ENCODE results near the gene SLC37A2.

The SLC37A2 gene

GRCh38 chr11:125071435-125071834 lies 8.3 kb downstream of the SLC37A2 start:
- Histone ChIP-seq H3K27me3 (peaks cover 0 to 27% of the 10 kb centered on the region in 2 donors), H3K4me3 (no peak overlapping the region), H3K9me3 (no peaks in the 10 kb centered on the region), H3K27ac (no peak overlapping the region), H3K36me3 (no peaks in the 10 kb centered on the region), H3K4me1 (peaks cover 0 to 6% (median 0%) of the 10 kb centered on the region in 4 donors)
- no peak for TF ChIP-seq CTCF (IDR thresholded peaks at IDR 0.05)
- intact Hi-C loops (cut with DNase I; ENCODE audit: low total_unique reads): no loop called here
- peak in 1 of 2 donors; percentile 55 for DNase-seq

GRCh38 chr11:125071846-125072217 lies 8.7 kb downstream of the SLC37A2 start:
- no peak for DNase-seq
- no peak for TF ChIP-seq CTCF (IDR thresholded peaks at IDR 0.05)
- no peak overlapping the region for H3K4me3 ChIP-seq
- H3K4me1 ChIP-seq: peaks cover 0 to 6% (median 0%) of the 10 kb centered on the region in 4 donors
- intact Hi-C loops (cut with DNase I; ENCODE audit: low total_unique reads): no loop called here
- peaks cover 0 to 26% of the 10 kb centered on the region in 2 donors for H3K27me3 ChIP-seq
- no peaks in the 10 kb centered on the region for H3K36me3 ChIP-seq
- no peaks in the 10 kb centered on the region for H3K9me3 ChIP-seq
- H3K27ac ChIP-seq: no peak overlapping the region

GRCh38 chr11:125072218-125072960 lies 9.3 kb downstream of the SLC37A2 start:
- DNase-seq: peak in 1 of 2 donors; percentile 51
- H3K27me3 ChIP-seq: peaks cover 0 to 23% of the 10 kb centered on the region in 2 donors
- no peak overlapping the region for H3K4me3 ChIP-seq
- peaks cover 0 to 6% (median 0%) of the 10 kb centered on the region in 4 donors for H3K4me1 ChIP-seq
- TF ChIP-seq CTCF (IDR thresholded peaks at IDR 0.05): no peak
- intact Hi-C loops (cut with DNase I; ENCODE audit: low total_unique reads): no loop called here
- no peak overlapping the region for H3K27ac ChIP-seq
- H3K9me3 ChIP-seq: no peaks in the 10 kb centered on the region
- no peaks in the 10 kb centered on the region for H3K36me3 ChIP-seq

GRCh38 chr11:125072961-125073590 lies 10.0 kb downstream of the SLC37A2 start:
- Histone ChIP-seq H3K9me3 (no peaks in the 10 kb centered on the region), H3K4me3 (no peak overlapping the region), H3K27ac (no peak overlapping the region), H3K4me1 (peaks cover 0 to 6% (median 0%) of the 10 kb centered on the region in 4 donors), H3K27me3 (peaks cover 0 to 23% of the 10 kb centered on the region in 2 donors), H3K36me3 (no peaks in the 10 kb centered on the region)
- intact Hi-C loops (cut with DNase I; ENCODE audit: low total_unique reads): no loop called here
- DNase-seq: no peak
- TF ChIP-seq CTCF (IDR thresholded peaks at IDR 0.05): no peak

GRCh38 chr11:125073616-125074483 lies 10.7 kb downstream of the SLC37A2 start:
- no peak for DNase-seq
- H3K27me3 ChIP-seq: peaks cover 0 to 23% of the 10 kb centered on the region in 2 donors
- intact Hi-C loops (cut with DNase I; ENCODE audit: low total_unique reads): no loop called here

More at GRCh38 chr11:125073616-125074483, 10.7 kb downstream of the SLC37A2 start:
- TF ChIP-seq CTCF (IDR thresholded peaks at IDR 0.05): no peak
- no peaks in the 10 kb centered on the region for H3K9me3 ChIP-seq
- no peak overlapping the region for H3K4me3 ChIP-seq
- no peak overlapping the region for H3K27ac ChIP-seq
- no peaks in the 10 kb centered on the region for H3K36me3 ChIP-seq
- H3K4me1 ChIP-seq: peaks cover 0 to 6% (median 0%) of the 10 kb centered on the region in 4 donors
